Natural killer cell (primary cell): ENCODE data around the gene ZNF80. TPM values are rescaled to one million over a fixed set of nuclear protein-coding genes. Genes with fewer than 3 reads are reported as not detected.
A peak's percentile ranks its signal among the peaks of the same experiment; 100 is the strongest.

Experiments
- ATAC-seq, 3 donors: fragments of 150-1000 bp in 2 of 3; fragments of 200-7000 bp in 1 of 3; cut with Tn5 transposase; 1 replicate in 1 of 3; 2 replicates in 2 of 3; pipeline ENCODE4 v1.10.0; 2021; ENCODE audit warnings: mild to moderate bottlenecking in 2 of 3, moderate library complexity in 2 of 3
- DNase-seq, 2 donors: peaks; one replicate each; pipeline versions ENCODE4 v3.0.0 to v3.0.0-alpha.2; 2013 to 2021; ENCODE audit warnings: mixed read lengths in 1 of 2
- H3K27ac ChIP-seq: one replicate; pipeline ENCODE4 v1.5.1; 2013; ENCODE audit warnings: mild to moderate bottlenecking, low read length
- H3K27me3 ChIP-seq: one replicate; pipeline ENCODE4 v1.6.1; 2013; ENCODE audit warnings: low read length; ENCODE audit not compliant: control insufficient read depth, insufficient read depth
- H3K36me3 ChIP-seq: one replicate; pipeline ENCODE4 v1.6.1; 2013; ENCODE audit warnings: low read length; ENCODE audit not compliant: control insufficient read depth, insufficient read depth
- H3K4me1 ChIP-seq: one replicate; pipeline ENCODE4 v1.6.1; 2013; ENCODE audit warnings: low read length; ENCODE audit not compliant: control insufficient read depth, insufficient read depth
- H3K4me3 ChIP-seq: one replicate; pipeline ENCODE4 v1.5.1; 2013; ENCODE audit warnings: low read length
- H3K9me3 ChIP-seq: one replicate; pipeline ENCODE4 v1.6.1; 2013; ENCODE audit warnings: low read length; ENCODE audit not compliant: control insufficient read depth, insufficient read depth
- H3K27ac Mint-ChIP-seq, 2 donors: one replicate each; pipeline ENCODE4 v1.8.0; 2022; ENCODE audit warnings: mild to moderate bottlenecking in 2 of 2, mixed read lengths in 2 of 2, moderate library complexity in 1 of 2
- H3K27me3 Mint-ChIP-seq, 2 donors: one replicate each; pipeline ENCODE4 v1.8.0; 2022; ENCODE audit warnings: low read depth in 2 of 2, mixed read lengths in 2 of 2
- H3K36me3 Mint-ChIP-seq: one replicate; pipeline ENCODE4 v1.8.0; 2022; ENCODE audit warnings: mixed read lengths
- H3K4me1 Mint-ChIP-seq, 2 donors: one replicate each; pipeline ENCODE4 v1.8.0; 2022; ENCODE audit warnings: mixed read lengths in 2 of 2
- H3K4me3 Mint-ChIP-seq: one replicate; pipeline ENCODE4 v1.8.0; 2022; ENCODE audit warnings: mild to moderate bottlenecking, moderate library complexity, mixed read lengths
- H3K9me3 Mint-ChIP-seq, 2 donors: one replicate each; pipeline ENCODE4 v1.8.0; 2022; ENCODE audit warnings: mixed read lengths in 2 of 2
- CTCF ChIP-seq: fragments of 200-600 bp; IDR thresholded peaks from one replicate; pipeline ENCODE4 v1.8.0; 2022; ENCODE audit warnings: antibody characterized with exemption
- WGBS: methylation state at CpG from one replicate; pipeline ENCODE4 v1.1.7; 2013; ENCODE audit warnings: missing lambda C conversion rate; ENCODE audit not compliant: insufficient coverage; 5-methylcytosine and 5-hydroxymethylcytosine counted together
- intact Hi-C: fragments of 100-400 bp; cut with micrococcal nuclease; formaldehyde crosslinking; loops from one replicate; pipeline ENCODE4 v1.14.2; 2022
- total RNA-seq, 4 donors: library from RNA; stranded (reverse); fragments of 120-200 nt in 1 of 4; gene quantifications; one replicate each; pipeline versions ENCODE4 v1.2.3 to v1.2.4, GENCODE V29; 2013 to 2022

Gene ZNF80
- total RNA-seq, 3 donors from 2014 or later (not counting 1 experiment from before 2014, with no cell fraction given): 0.48 to 2.3 (median 2.1) TPM

- Mint-ChIP-seq H3K27me3 (no peaks in the 10 kb centered on the region), H3K36me3 (peaks cover 4% of the 10 kb centered on the region), H3K9me3 (peaks cover 5 to 6% of the 10 kb centered on the region in 2 donors), H3K4me3 (no peak overlapping the region), H3K27ac (peak overlapping the region; percentile 0), H3K4me1 (peaks cover 47 to 50% of the 10 kb centered on the region in 2 donors)
- H3K4me3 ChIP-seq: no peak overlapping the region
- DNase-seq (no peak), ATAC-seq (peak in 1 of 3 donors; percentile 32)
- intact Hi-C loops: loop anchor here (5.0 kb wide), 1 partner anchor 53 kb away; no protein-coding TSS in a partner anchor
- TF ChIP-seq CTCF: no peak
- WGBS: 83% methylated on average over 1 of the region's 1 CpG
- H3K9me3 ChIP-seq: peaks cover 5% of the 10 kb centered on the region
- no peaks in the 10 kb centered on the region for H3K27me3 ChIP-seq
- no peak overlapping the region for H3K27ac ChIP-seq
- peaks cover 5% of the 10 kb centered on the region for H3K4me1 ChIP-seq
- no peaks in the 10 kb centered on the region for H3K36me3 ChIP-seq
Observed at GRCh38 chr3:114274929-114275328, 37.6 kb upstream of the ZNF80 start.

- Histone ChIP-seq H3K4me1 (peaks cover 5% of the 10 kb centered on the region), H3K9me3 (peaks cover 5% of the 10 kb centered on the region), H3K36me3 (no peaks in the 10 kb centered on the region), H3K27me3 (no peaks in the 10 kb centered on the region), H3K4me3 (no peak overlapping the region), H3K27ac (no peak overlapping the region)
- intact Hi-C loops: loop anchor here (5.0 kb wide), 1 partner anchor 50 kb away; no protein-coding TSS in a partner anchor
- peaks cover 9 to 10% of the 10 kb centered on the region in 2 donors for H3K9me3 Mint-ChIP-seq
- H3K4me3 Mint-ChIP-seq: no peak overlapping the region
- peaks cover 17% of the 10 kb centered on the region for H3K36me3 Mint-ChIP-seq
- no peaks in the 10 kb centered on the region for H3K27me3 Mint-ChIP-seq
- DNase-seq (no peak), ATAC-seq (no peak)
- H3K27ac Mint-ChIP-seq: peak overlapping the region; percentile 56 to 59
- peaks cover 50 to 55% of the 10 kb centered on the region in 2 donors for H3K4me1 Mint-ChIP-seq
- 100% methylated on average over 1 of the region's 1 CpG for WGBS
- no peak for TF ChIP-seq CTCF
Observed at GRCh38 chr3:114272271-114272670, 34.9 kb upstream of the ZNF80 start.

GRCh38 chr3:114270019-114270418, 32.6 kb upstream of the ZNF80 start:
- 38% methylated on average over 2 of the region's 2 CpGs for WGBS
- Mint-ChIP-seq H3K4me3 (peak overlapping the region; percentile 63), H3K36me3 (peaks cover 17% of the 10 kb centered on the region), H3K27ac (peak overlapping the region; percentile 73 to 87), H3K9me3 (peaks cover 9 to 10% of the 10 kb centered on the region in 2 donors), H3K4me1 (peaks cover 43% of the 10 kb centered on the region in 2 donors), H3K27me3 (no peaks in the 10 kb centered on the region)
- Histone ChIP-seq H3K36me3 (no peaks in the 10 kb centered on the region), H3K27ac (peak overlapping the region; percentile 41), H3K4me1 (peaks cover 5% of the 10 kb centered on the region), H3K27me3 (no peaks in the 10 kb centered on the region), H3K9me3 (peaks cover 5% of the 10 kb centered on the region), H3K4me3 (no peak overlapping the region)
- no peak for DNase-seq
- no peak for TF ChIP-seq CTCF
- intact Hi-C loops: loop anchor here (2.0 to 5.0 kb wide), 2 partner anchors 21 to 48 kb away; no protein-coding TSS in a partner anchor
- peak in 2 of 3 donors; percentile 71 to 77 for ATAC-seq

- H3K4me1 Mint-ChIP-seq: peaks cover 10 to 16% of the 10 kb centered on the region in 2 donors
- Histone ChIP-seq H3K27me3 (no peaks in the 10 kb centered on the region), H3K36me3 (no peaks in the 10 kb centered on the region), H3K27ac (no peak overlapping the region), H3K9me3 (no peaks in the 10 kb centered on the region), H3K4me1 (no peaks in the 10 kb centered on the region), H3K4me3 (no peak overlapping the region)
- H3K4me3 Mint-ChIP-seq: no peak overlapping the region
- no peaks in the 10 kb centered on the region for H3K27me3 Mint-ChIP-seq
- intact Hi-C loops: no loop called here
- DNase-seq (no peak), ATAC-seq (no peak)
- no peak overlapping the region for H3K27ac Mint-ChIP-seq
- H3K36me3 Mint-ChIP-seq: no peaks in the 10 kb centered on the region
- H3K9me3 Mint-ChIP-seq: no peaks in the 10 kb centered on the region
- TF ChIP-seq CTCF: no peak
Observed at GRCh38 chr3:114260152-114260551, 22.8 kb upstream of the ZNF80 start.
